Loucy (cell line): ENCODE data around the gene GMPPB.

Source experiments
- EZH2phosphoT487 ChIP-seq: fragments of 200-600 bp; IDR thresholded peaks from 2 replicates; pipeline ENCODE4 v1.6.1; 2018; ENCODE audit warnings: antibody characterized with exemption, mild to moderate bottlenecking, moderate library complexity, borderline replicate concordance
- TF ChIP-seq, protein P1 (sequence below): fragments of 200-600 bp; sonication (generic); conservative IDR thresholded peaks from 2 replicates; pipeline ENCODE4 v1.5.1; 2014; ENCODE audit warnings: mild to moderate bottlenecking, antibody characterized with exemption, low read length

- TF ChIP-seq, protein P1, sequence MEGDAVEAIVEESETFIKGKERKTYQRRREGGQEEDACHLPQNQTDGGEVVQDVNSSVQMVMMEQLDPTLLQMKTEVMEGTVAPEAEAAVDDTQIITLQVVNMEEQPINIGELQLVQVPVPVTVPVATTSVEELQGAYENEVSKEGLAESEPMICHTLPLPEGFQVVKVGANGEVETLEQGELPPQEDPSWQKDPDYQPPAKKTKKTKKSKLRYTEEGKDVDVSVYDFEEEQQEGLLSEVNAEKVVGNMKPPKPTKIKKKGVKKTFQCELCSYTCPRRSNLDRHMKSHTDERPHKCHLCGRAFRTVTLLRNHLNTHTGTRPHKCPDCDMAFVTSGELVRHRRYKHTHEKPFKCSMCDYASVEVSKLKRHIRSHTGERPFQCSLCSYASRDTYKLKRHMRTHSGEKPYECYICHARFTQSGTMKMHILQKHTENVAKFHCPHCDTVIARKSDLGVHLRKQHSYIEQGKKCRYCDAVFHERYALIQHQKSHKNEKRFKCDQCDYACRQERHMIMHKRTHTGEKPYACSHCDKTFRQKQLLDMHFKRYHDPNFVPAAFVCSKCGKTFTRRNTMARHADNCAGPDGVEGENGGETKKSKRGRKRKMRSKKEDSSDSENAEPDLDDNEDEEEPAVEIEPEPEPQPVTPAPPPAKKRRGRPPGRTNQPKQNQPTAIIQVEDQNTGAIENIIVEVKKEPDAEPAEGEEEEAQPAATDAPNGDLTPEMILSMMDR = no peak
- no peak for TF ChIP-seq EZH2phosphoT487
These were observed 42.2 kb downstream of the GMPPB start for GRCh38 chr3:49681543-49681942.
